SH-SY5Y (cell line): ENCODE data around the gene INPP4B.

Experiments used
- GATA2 ChIP-seq: IDR thresholded peaks from 2 replicates; pipeline ENCODE4 v1.6.1; 2011; ENCODE audit warnings: mild to moderate bottlenecking, low read depth, low read length
- GATA3 ChIP-seq: IDR thresholded peaks from 2 replicates; pipeline ENCODE4 v1.6.1; 2011; ENCODE audit warnings: low read depth, mild to moderate bottlenecking, low read length, moderate library complexity

- no peak for TF ChIP-seq GATA3
- no peak for TF ChIP-seq GATA2
Measured at GRCh38 chr4:142194905-142195304, 651.2 kb downstream of the INPP4B start.
